Occipital lobe (tissue), 3 donors: ENCODE results near the gene ACOT7. TPM values are rescaled to one million over a fixed set of nuclear protein-coding genes. Genes with fewer than 3 reads are reported as not detected.
"Not testable (repeated sequence)": the region's sequence is repeated elsewhere in the genome, so short reads cannot be mapped to it uniquely, and the experiment has no call there.

Experiments used
- DNase-seq: peaks from one replicate; lab custom pipeline; 2025; lab: John Stamatoyannopoulos, UW
- small RNA-seq: library from RNA; depleted of rRNA; stranded (forward); fragments of <200 nt; gene quantifications from one replicate; pipeline ENCODE3, GENCODE V24; 2014
- total RNA-seq: library from RNA; depleted of rRNA; stranded (reverse); fragments of >200 nt; gene quantifications from one replicate; pipeline ENCODE4 v1.2.3, GENCODE V29; 2014

The ACOT7 gene
- total RNA-seq, 1 donor from 2014 or later, result 27.0 TPM

DNA sequence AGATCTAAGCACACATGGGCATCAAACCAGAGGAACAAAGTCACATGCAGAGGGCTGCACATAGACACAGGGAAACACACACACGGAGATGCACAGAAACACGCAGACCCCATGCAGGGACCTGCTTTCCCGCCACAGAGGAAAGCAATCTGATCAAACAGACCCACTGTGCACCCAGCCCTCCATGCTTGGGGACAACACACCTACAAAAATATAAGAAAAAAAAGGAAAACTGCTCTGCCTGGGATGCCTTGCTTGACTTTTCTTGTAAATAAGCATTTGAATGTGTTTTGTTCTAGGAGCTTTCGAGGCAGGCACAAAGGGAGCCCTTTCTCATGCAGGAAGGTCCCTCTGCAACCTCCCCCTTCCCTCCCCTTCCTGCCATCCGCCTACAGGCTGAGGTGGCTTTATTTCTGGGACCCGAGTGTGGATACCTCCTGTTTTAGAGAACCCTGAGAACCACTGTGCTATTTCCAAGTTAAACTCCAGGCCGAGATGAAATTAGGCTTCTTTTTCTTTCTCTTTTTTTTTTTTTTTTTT, 154.3 kb downstream of the ACOT7 start:
- DNase-seq, result no peak

DNA sequence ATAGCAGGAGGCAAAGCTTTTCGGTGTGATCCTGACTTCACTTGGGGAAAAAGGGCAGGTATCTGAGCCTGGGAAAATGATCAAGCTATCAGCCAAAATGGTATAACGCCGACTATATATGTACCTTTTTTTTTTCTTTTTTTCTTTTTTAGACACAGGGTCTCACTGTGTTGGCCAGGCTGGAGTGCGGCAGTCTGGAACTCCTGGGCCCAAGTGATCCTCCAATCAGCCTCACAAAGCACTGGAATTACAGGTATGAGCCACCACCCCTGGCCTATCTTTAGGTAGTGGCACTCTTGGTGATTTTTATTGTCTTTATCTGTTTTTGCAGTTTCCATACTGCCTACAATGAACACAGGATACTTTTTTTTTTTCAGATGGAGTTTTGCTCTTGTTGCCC, 156.5 kb downstream of the ACOT7 start:
- no peak for DNase-seq

DNA sequence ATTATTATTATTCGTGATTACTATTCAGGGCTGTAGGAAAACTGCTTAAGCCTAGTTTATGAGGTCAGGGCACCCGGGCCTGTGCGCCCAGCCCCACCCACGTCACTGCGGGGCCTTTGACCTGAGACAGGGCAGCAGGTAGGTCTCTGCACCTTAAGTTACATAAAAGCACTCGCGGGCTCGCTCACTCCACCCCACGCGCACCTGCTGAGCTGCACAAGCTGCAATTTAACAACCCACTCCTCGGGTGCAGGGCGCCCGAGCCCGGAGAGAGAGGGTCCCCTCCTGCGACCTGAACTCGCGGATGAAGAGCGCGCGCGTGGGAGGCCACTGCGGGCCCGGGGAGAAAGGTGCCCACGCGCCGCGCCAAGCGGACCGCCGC, 158.3 kb downstream of the ACOT7 start:
- no peak for DNase-seq

DNA sequence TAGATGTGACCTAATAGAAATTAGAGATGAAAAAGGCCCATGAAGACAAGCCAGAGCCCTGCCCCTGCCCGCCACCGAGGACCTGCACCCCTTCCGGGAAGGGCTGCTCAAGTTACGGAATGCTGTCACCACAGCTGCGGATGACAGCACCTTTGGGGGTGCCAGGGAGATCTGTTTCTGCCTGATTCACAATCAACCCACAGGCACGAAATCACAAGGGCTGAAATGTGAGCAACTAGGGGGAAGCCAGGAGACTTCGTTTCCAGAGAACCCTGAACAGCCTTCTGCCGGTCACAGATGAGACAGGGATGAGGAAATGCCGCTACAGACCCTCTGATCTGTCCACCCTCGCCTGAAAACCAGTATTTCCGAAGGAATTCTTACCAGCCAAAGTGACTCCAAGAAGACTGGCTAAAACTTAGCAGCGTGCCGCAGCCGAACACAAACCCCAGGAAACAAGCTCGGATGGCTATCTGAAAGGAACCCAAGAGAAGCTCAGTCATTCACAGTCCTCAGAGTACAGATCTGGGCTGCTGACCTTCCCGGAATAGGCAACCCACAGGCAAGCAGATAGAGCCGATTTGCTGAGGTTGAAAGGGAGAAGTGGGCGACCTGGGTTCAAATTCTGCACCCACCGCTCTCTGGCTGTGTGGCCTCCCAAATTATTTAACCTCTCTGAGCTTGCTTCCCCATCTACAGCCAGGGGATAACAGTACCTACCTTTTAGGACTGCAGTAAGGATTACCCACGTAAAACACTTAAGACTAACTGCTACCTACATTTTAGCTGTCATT, 158.9 kb downstream of the ACOT7 start:
- DNase-seq, result no peak

DNA sequence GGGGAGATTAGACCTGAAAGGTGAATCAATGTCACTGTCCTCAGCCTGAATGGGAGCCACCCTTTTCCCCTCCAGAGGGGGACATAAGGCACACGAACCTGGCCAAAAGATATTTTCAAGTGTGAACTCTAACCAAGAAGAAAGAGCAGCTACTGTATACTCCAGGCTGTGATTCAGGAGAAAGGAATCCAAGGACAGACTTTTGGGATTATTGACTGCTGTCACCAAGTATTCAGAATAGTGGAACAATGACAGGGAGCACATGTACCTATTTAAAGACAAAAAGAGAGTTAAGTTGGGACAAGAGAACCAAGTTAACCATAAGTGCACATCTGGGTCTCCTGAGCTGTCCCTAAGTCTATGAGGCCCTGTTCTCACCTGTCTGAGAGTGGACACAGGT, 160.2 kb downstream of the ACOT7 start:
- DNase-seq, result no peak

DNA sequence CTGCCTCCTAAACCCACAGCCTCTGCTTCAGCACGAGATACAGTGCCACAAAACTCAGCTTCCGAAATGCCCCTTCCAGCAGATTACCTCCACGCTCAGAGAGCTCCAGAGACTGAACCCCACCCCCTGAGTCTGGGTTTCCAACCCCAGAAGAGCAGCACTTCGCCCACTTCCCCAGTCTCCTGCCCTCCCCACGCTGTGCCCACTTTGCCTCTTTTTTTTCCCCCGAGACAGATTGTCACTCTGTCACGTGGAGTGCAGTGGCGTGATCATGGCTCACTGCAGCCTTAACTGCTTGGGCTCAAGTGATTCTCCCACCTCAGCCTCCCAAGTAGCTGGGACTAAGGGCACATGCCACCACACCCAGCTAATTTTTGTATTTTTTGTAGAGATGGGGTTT, 167.9 kb downstream of the ACOT7 start:
- DNase-seq, result no peak

DNA sequence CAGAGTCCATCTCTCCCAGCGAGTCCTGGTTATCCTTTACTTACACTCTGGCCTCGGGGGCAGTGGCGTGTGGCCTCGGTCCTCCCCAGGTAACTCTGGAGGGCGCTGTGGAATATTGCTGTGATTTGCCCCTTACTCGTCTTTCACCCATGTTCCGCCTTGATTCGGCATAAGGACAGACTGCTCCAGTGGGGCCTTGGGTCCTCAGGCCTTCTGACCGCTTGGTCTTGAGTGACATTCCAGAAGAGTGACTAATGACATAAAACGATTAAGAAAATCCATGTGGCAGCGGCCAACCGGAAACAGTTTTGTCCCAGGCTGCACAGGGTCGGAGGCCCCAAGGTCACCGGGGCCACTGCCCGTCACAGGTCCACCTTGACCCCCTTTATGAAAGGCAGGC, 168.8 kb downstream of the ACOT7 start:
- no peak for DNase-seq

DNA sequence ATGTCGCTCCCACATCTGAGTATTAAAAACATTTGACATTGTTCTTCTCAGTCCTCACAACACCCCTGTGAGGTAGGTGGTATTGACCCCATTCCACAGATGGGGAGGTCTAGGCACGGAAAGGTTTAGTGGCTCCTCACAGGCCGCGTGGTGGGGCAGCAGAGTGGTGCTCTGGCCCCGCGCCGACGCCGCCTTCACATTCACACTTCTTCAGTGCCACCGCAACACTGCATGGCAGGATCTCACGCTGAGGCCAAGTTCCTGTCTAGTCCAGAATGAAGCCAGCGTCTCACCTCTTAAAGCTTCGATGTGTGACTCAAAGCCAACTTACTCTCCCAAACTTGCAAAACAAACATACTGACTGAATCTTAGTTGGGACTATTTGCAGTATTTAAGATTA, 169.9 kb downstream of the ACOT7 start:
- DNase-seq, result no peak

DNA sequence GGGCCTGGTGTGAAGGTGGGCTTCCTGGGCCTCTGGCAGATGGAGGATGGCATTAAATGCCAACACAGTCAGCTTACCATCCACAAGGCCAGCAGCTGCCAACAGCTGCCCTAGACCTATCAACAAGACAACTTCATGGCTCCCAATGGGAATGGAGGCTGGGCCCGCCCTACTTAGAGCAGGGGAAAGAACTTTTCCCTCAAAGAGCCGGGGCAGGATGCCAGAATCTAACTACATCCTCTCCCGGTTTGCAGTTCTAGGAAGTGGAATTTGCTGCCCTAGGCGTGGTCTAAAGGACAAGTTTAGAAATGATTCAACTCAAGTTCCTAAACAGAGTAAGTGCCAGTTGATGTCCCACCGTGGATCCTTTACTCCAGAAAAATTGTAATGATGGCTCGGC, 170.9 kb downstream of the ACOT7 start:
- DNase-seq, result no peak

DNA sequence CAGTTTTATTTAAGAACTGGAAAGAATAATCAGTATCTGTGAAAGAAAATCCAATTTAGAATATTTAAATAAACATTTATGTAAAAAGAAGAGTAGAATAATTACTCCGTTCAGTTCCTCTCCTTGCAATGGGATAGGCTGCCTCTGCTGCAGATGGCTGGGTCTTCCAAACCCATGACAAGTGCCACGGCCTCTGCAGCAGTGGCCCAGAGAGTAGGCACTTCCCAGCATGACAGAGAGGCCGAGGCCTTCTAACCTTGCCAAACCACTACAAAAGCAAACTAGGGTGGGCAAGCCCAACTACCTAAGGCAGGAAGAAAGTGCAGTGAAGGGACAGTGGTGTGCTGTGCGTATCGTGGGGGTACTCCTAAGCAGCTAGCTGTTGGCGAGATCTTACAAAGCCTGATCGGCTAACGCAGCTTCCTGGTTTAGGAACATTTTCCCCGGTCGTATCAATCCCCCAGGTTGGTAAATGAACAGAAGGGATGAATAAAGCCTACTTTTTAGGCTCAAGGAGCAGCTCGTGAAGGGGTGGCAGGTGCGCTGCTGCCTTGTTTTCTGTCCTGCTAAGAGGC, 172.3 kb downstream of the ACOT7 start:
- no peak for DNase-seq

DNA sequence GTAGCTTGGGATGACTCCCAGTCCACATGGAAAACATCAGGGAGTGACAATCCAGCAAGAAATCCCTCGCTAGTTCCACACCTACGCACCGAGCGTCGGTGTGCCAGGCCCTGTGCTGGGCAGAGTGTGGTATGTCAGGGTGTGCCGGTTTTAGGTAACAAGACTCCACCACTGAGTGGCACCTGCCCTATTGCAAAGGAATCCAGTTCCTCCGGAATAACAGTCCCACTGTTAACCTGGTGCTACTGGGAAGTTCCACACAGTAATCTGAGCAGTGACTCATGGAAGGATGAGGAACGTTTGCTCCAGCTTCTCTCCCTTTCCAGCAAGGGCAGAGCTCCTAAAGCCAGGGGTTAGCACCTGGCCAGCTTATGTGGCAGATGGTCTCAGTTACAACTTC, 173.3 kb downstream of the ACOT7 start:
- no peak for DNase-seq

DNA sequence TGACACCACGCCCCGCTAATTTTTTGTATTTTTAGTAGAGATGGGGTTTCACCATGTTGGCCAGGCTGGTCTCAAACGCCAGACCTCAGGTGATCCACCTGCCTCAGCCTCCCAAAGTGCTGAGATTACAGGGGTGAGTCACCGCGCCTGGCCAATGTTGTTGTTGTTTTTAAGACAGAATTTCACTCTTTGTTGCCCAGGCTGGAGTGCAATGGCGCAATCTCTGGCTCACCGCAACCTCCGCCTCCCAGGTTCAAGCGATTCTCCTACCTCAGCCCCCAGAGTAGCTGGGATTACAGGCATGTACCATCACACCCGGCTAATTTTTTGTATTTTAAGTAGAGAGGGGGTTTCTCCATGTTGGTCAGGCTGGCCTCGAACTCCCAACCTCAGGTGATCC, 173.9 kb downstream of the ACOT7 start:
- not testable (repeated sequence) for DNase-seq

DNA sequence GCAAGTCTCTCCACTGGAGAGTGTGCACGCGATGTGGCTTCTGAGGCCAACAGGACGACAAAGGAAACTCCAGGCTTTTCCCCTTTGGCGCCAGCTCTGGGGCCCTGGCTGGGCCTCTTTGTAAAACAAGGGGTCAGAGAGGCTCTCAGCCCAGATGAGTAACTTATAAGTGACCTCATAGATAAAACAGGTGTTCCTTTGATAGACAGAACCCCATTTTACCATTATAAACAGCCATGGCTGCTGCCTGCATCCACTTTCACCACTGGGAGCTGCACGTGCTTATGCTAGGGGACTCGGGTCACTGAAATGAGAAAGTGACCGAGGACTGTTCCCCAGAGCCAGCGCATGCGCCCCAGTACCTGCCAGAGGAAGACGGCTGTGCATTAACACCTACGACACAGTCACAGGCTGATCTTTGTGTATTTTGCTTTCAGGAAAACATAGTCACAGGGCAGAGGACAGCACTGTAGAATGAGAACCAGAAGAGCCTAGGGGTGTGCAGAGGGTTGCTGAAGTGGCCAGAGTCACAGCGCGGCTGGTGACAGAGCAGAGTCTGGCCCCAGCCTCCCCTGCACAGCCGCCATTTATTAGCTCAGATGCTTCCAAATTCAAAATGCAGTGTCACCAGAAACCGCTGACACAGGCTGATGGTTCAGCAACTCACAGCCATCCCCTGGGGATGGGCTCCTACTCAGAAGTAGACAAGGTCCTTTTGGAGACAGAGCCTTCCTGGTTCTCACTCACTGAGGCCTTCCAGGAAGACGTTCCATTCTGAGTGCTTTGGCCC, 175.0 kb downstream of the ACOT7 start:
- no peak for DNase-seq

Small RNAs within 50 kb of the gene (small RNA-seq; reads per million reads assigned to genes)
- gene MIR4252, result not detected

Other genes starting within 250 kb of the ACOT7 start
- gene CHD5, start 213.4 kb downstream of the ACOT7 start, total RNA-seq, result 40.9 TPM
- gene RPL22, start 194.2 kb downstream of the ACOT7 start, total RNA-seq, result 371 TPM
- gene RNF207, start 187.6 kb downstream of the ACOT7 start, total RNA-seq, result 8.7 TPM
- 21.7 TPM for gene ICMT, start 157.8 kb downstream of the ACOT7 start, total RNA-seq
- gene HES3, start 149.6 kb downstream of the ACOT7 start, total RNA-seq, result not detected
- 25.3 TPM for gene GPR153, start 132.7 kb downstream of the ACOT7 start, total RNA-seq
- gene HES2, start 26.2 kb upstream of the ACOT7 start, total RNA-seq, result 0.16 TPM
- not detected for gene ESPN, start 31.0 kb upstream of the ACOT7 start, total RNA-seq
- 9.5 TPM for gene TNFRSF25, start 72.4 kb upstream of the ACOT7 start, total RNA-seq
- 25.6 TPM for gene PLEKHG5, start 97.9 kb upstream of the ACOT7 start, total RNA-seq
- 34.0 TPM for gene NOL9, start 160.7 kb upstream of the ACOT7 start, total RNA-seq
- not detected for gene TAS1R1, start 161.5 kb upstream of the ACOT7 start, total RNA-seq
- gene ZBTB48, start 186.2 kb upstream of the ACOT7 start, total RNA-seq, result 15.1 TPM
- 8.7 TPM for gene KLHL21, start 209.1 kb upstream of the ACOT7 start, total RNA-seq
- 17.0 TPM for gene PHF13, start 220.0 kb upstream of the ACOT7 start, total RNA-seq
- gene THAP3, start 231.1 kb upstream of the ACOT7 start, total RNA-seq, result 23.7 TPM